Thyroid gland (tissue), 4 donors: Measurements from ENCODE around the gene TNP1.

Source experiments
- POLR2A ChIP-seq, 2 donors: fragments of 450-650 bp; IDR thresholded peaks; one replicate each; pipeline ENCODE4 v1.6.1; 2017; ENCODE audit warnings: antibody characterized with exemption in 2 of 2, mild to moderate bottlenecking in 2 of 2, moderate library complexity in 1 of 2
- TF ChIP-seq, protein P1 (sequence below), 6 experiments: fragments of 200-600 bp in 3 of 6; fragments of 450-650 bp in 3 of 6; sonication (generic) in 3 of 6; IDR thresholded peaks; one replicate each; pipeline ENCODE4 v1.5.1; 2016 to 2019; ENCODE audit warnings: antibody characterized with exemption in 6 of 6, mild to moderate bottlenecking in 2 of 6, inconsistent platforms in 1 of 6, moderate library complexity in 1 of 6

DNA sequence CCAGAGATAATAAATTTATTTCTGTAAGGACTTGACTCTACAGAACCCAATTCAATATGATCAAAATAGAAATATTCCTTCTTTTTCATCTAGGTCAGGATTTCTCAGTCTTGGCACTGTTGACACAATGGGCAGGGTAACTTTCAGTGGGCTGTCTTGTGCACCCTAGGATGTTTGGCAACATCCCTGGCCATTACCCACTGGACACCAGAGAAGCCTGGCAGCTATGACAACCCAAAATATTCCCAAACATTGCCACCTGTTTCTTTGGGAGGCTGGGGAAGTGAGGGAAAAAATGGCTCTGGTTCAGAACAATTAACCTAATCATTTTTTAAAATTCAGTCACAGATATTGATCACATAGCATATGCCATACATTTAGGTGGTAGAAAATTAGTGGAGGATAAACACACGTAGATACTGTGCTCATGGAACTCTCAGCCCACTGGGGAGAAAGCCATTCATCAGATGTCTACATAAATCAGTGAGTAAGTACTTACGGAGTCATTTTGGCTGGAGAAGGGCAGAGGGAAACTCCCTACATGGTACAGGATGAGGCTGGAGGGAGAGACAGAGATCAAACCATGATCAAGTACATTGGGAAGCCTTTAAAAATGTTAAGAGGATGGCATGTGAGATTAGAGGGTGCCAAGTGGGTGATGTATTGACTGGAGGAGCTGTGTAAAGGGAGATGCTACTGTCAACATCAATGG is 718 bp upstream of the TNP1 start:
- TF ChIP-seq, protein P1, sequence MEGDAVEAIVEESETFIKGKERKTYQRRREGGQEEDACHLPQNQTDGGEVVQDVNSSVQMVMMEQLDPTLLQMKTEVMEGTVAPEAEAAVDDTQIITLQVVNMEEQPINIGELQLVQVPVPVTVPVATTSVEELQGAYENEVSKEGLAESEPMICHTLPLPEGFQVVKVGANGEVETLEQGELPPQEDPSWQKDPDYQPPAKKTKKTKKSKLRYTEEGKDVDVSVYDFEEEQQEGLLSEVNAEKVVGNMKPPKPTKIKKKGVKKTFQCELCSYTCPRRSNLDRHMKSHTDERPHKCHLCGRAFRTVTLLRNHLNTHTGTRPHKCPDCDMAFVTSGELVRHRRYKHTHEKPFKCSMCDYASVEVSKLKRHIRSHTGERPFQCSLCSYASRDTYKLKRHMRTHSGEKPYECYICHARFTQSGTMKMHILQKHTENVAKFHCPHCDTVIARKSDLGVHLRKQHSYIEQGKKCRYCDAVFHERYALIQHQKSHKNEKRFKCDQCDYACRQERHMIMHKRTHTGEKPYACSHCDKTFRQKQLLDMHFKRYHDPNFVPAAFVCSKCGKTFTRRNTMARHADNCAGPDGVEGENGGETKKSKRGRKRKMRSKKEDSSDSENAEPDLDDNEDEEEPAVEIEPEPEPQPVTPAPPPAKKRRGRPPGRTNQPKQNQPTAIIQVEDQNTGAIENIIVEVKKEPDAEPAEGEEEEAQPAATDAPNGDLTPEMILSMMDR (IDR thresholded peaks at IDR 0.05) = no peak
- no peak for TF ChIP-seq POLR2A (IDR thresholded peaks at IDR 0.05)
